ENCODE measurements around the gene MED13L.

- TF ChIP-seq CTCF (conservative IDR thresholded peaks at IDR 0.05 in 1 of 2, IDR thresholded peaks at IDR 0.05 in 1 of 2; ENCODE audit: low read depth in 1 of 2, low read length in 2 of 2) (no peak), EZH2 (IDR thresholded peaks at IDR 0.05; ENCODE audit: low read length, missing control alignments) (no peak)
Observed at GRCh38 chr12:116313194-116313927, 35.9 kb upstream of the MED13L start.
